GM23338 (cell line): ENCODE data around the gene DARS2. TPM values are rescaled to one million over a fixed set of nuclear protein-coding genes. Genes with fewer than 3 reads are reported as not detected.

ENCODE experiments used
- ATAC-seq: fragments of 200-7000 bp; cut with Tn5 transposase; 3 replicates; pipeline ENCODE4 v1.9.1; 2020
- DNase-seq: peaks from one replicate; pipeline ENCODE4 v3.0.0-alpha.2; 2015; ENCODE audit warnings: low spot score
- H2AFZ ChIP-seq: fragments of 200-600 bp; sonication (generic); 2 replicates; pipeline ENCODE4 v1.8.0; 2016; ENCODE audit warnings: antibody characterized with exemption, mild to moderate bottlenecking, moderate library complexity
- H3F3A ChIP-seq: fragments of 200-600 bp; sonication (generic); replicated peaks from 2 replicates; pipeline ENCODE4 v1.8.0; 2017; ENCODE audit warnings: antibody characterized with exemption, mixed run types, low read depth
- H3K27ac ChIP-seq: fragments of 200-600 bp; sonication (generic); 2 replicates; pipeline ENCODE4 v1.6.1; 2016; ENCODE audit warnings: low read depth
- H3K27me3 ChIP-seq: fragments of 200-600 bp; sonication (generic); 2 replicates; pipeline ENCODE4 v1.8.0; 2016; ENCODE audit warnings: mild to moderate bottlenecking, mixed run types, moderate library complexity; ENCODE audit not compliant: insufficient read depth
- H3K36me3 ChIP-seq: fragments of 200-600 bp; sonication (generic); 2 replicates; pipeline ENCODE4 v1.8.0; 2016; ENCODE audit warnings: mild to moderate bottlenecking; ENCODE audit not compliant: insufficient read depth
- H3K4me1 ChIP-seq: fragments of 200-600 bp; sonication (generic); 2 replicates; pipeline ENCODE4 v1.8.0; 2016; ENCODE audit warnings: mild to moderate bottlenecking, moderate library complexity; ENCODE audit not compliant: insufficient read depth
- H3K4me2 ChIP-seq: fragments of 200-600 bp; sonication (generic); 2 replicates; pipeline ENCODE4 v1.7.1; 2017; ENCODE audit warnings: mixed run types
- H3K4me3 ChIP-seq: fragments of 200-600 bp; sonication (generic); 2 replicates; pipeline ENCODE4 v1.6.1; 2016; ENCODE audit warnings: mixed run types
- H3K79me2 ChIP-seq: fragments of 200-600 bp; sonication (generic); replicated peaks from 2 replicates; pipeline ENCODE4 v1.8.0; 2017; ENCODE audit warnings: mild to moderate bottlenecking; ENCODE audit not compliant: insufficient read depth
- H3K9me2 ChIP-seq: fragments of 200-600 bp; sonication (generic); 2 replicates; pipeline ENCODE4 v1.8.0; 2017; ENCODE audit not compliant: insufficient read depth
- H4K20me1 ChIP-seq: fragments of 200-600 bp; sonication (generic); replicated peaks from 2 replicates; pipeline ENCODE4 v1.8.0; 2017; ENCODE audit warnings: mild to moderate bottlenecking; ENCODE audit not compliant: insufficient read depth
- H3K27ac Mint-ChIP-seq: 2 replicates; pipeline ENCODE4 v1.8.0; 2020; ENCODE audit warnings: inconsistent platforms, mild to moderate bottlenecking, moderate library complexity, mixed read lengths
- H3K27me3 Mint-ChIP-seq: 3 replicates; pipeline ENCODE4 v1.8.0; 2022; ENCODE audit warnings: low read depth, mild to moderate bottlenecking, moderate library complexity, mixed read lengths, inconsistent platforms; ENCODE audit not compliant: insufficient read depth, poor library complexity
- H3K36me3 Mint-ChIP-seq: 3 replicates; pipeline ENCODE4 v1.8.0; 2021; ENCODE audit warnings: low read depth, mild to moderate bottlenecking, inconsistent platforms, moderate library complexity, mixed read lengths
- H3K4me1 Mint-ChIP-seq: 3 replicates; pipeline ENCODE4 v1.8.0; 2020; ENCODE audit warnings: mild to moderate bottlenecking, inconsistent platforms, mixed read lengths
- H3K4me3 Mint-ChIP-seq: 3 replicates; pipeline ENCODE4 v1.8.0; 2021; ENCODE audit warnings: moderate library complexity, mild to moderate bottlenecking, inconsistent platforms, mixed read lengths
- H3K9me3 Mint-ChIP-seq: 3 replicates; pipeline ENCODE4 v1.8.0; 2020; ENCODE audit warnings: moderate library complexity, mild to moderate bottlenecking, inconsistent platforms, mixed read lengths
- CREB1 ChIP-seq: fragments of 250-450 bp; sonication (Bioruptor Pico); IDR thresholded peaks from 2 replicates; pipeline ENCODE4 v1.5.0; 2020; ENCODE audit warnings: low read depth, mild to moderate bottlenecking, moderate library complexity
- EZH2 ChIP-seq: fragments of 200-600 bp; sonication (generic); IDR thresholded peaks from one replicate; pipeline ENCODE4 v1.8.0; 2017; ENCODE audit warnings: antibody characterized with exemption, mild to moderate bottlenecking, low read depth; ENCODE audit not compliant: unreplicated experiment
- EZH2phosphoT487 ChIP-seq: fragments of 200-600 bp; sonication (generic); IDR thresholded peaks from one replicate; pipeline ENCODE4 v1.8.1; 2018; ENCODE audit warnings: antibody characterized with exemption; ENCODE audit not compliant: unreplicated experiment
- JUNB ChIP-seq: IDR thresholded peaks from one replicate; pipeline ENCODE4 v1.6.1; 2016; ENCODE audit warnings: antibody characterized with exemption; ENCODE audit not compliant: unreplicated experiment
- NANOG ChIP-seq: IDR thresholded peaks from 2 replicates; pipeline ENCODE4 v1.6.1; 2016; ENCODE audit warnings: antibody characterized with exemption, borderline replicate concordance
- STAT1 ChIP-seq: IDR thresholded peaks from one replicate; pipeline ENCODE4 v1.6.1; 2016; ENCODE audit warnings: antibody characterized with exemption; ENCODE audit not compliant: unreplicated experiment
- ZNF114 ChIP-seq: fragments of 250-450 bp; sonication (Bioruptor Pico); IDR thresholded peaks from 2 replicates; pipeline ENCODE4 v1.5.0; 2020; ENCODE audit warnings: mild to moderate bottlenecking, moderate library complexity
- ZNF331 ChIP-seq: fragments of 250-450 bp; sonication (Bioruptor Pico); IDR thresholded peaks from 2 replicates; pipeline ENCODE4 v1.5.0; 2020; ENCODE audit warnings: low read depth, mild to moderate bottlenecking, moderate library complexity
- polyA plus RNA-seq: library from polyadenylated mRNA; unstranded; fragments of >200 nt; fragmentation: Nextera tagmentation; extraction: Ambion mirVana; gene quantifications from 2 replicates; pipeline ENCODE4 v1.2.1, GENCODE V29; 2016
- total RNA-seq: library from RNA; depleted of rRNA; stranded (reverse); fragments of >200 nt; shearing (Covaris generic); gene quantifications from 2 replicates; pipeline ENCODE4 v1.2.3, GENCODE V29; 2014
- TF ChIP-seq, protein P1 (sequence below): IDR thresholded peaks from 2 replicates; pipeline ENCODE4 v1.6.1; 2016; ENCODE audit warnings: antibody characterized with exemption
- TF ChIP-seq, protein P2 (sequence below), 2 experiments: fragments of 200-600 bp in 1 of 2; sonication (generic) in 1 of 2; conservative IDR thresholded peaks; 2 replicates each; pipeline versions ENCODE4 v1.5.1 to v1.6.1; 2016 to 2017; ENCODE audit warnings: antibody characterized with exemption in 2 of 2, low read depth in 2 of 2, mild to moderate bottlenecking in 2 of 2, moderate library complexity in 1 of 2
- TF ChIP-seq, protein P3 (sequence below): fragments of 250-450 bp; sonication (Bioruptor Pico); IDR thresholded peaks from 2 replicates; pipeline ENCODE4 v1.5.0; 2020; ENCODE audit warnings: mild to moderate bottlenecking, moderate library complexity

Gene DARS2
- total and polyA plus RNA-seq, 2 experiments from 2014 or later, result 18.1 to 41.1 TPM

GRCh38 chr1:173868266-173869020 is 44.0 kb downstream of the DARS2 start, which contains the start of gene ZBTB37:
Gene ZBTB37, plus strand, starts transcription at chr1:173868380. Its CDS starts 1,846 bp downstream, at chr1:173870226.
- peaks cover 36% of the 10 kb centered on the region for H3K27me3 Mint-ChIP-seq
- Histone ChIP-seq H3K4me2 (peak within 1 kb of the TSS; percentile 97), H3K79me2 (peaks cover 73% of the 10 kb centered on the region), H3K4me1 (peaks cover 32% of the 10 kb centered on the region), H3K27me3 (no peaks in the 10 kb centered on the region), H3K36me3 (peaks cover 40% of the 10 kb centered on the region), H3K9me2 (no peaks in the 10 kb centered on the region), H3K27ac (peak within 1 kb of the TSS; percentile 98), H4K20me1 (peaks cover 16% of the 10 kb centered on the region), H2AFZ (peak within 1 kb of the TSS; percentile 92), H3K4me3 (peak within 1 kb of the TSS; percentile 90), H3F3A (peaks cover 49% of the 10 kb centered on the region)
- peak within 1 kb of the TSS; percentile 100 for H3K4me3 Mint-ChIP-seq
- H3K9me3 Mint-ChIP-seq, result peaks cover 13% of the 10 kb centered on the region; the same call in 2 of the 3 replicates
- DNase-seq (peak; percentile 99), ATAC-seq (peak; percentile 76)
- peaks cover 42% of the 10 kb centered on the region for H3K4me1 Mint-ChIP-seq
- H3K27ac Mint-ChIP-seq, result peak within 1 kb of the TSS; percentile 100
- TF ChIP-seq EZH2, result no peak
- no peak for TF ChIP-seq ZNF114 (CRISPR knock-in tag)
- no peak for TF ChIP-seq ZNF331 (CRISPR knock-in tag)
- TF ChIP-seq, protein P1, sequence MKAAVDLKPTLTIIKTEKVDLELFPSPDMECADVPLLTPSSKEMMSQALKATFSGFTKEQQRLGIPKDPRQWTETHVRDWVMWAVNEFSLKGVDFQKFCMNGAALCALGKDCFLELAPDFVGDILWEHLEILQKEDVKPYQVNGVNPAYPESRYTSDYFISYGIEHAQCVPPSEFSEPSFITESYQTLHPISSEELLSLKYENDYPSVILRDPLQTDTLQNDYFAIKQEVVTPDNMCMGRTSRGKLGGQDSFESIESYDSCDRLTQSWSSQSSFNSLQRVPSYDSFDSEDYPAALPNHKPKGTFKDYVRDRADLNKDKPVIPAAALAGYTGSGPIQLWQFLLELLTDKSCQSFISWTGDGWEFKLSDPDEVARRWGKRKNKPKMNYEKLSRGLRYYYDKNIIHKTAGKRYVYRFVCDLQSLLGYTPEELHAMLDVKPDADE, result peak; percentile 33; the same call in 1 of the 2 replicates
- TF ChIP-seq CREB1 (CRISPR knock-in tag), result no peak
- TF ChIP-seq, protein P2, sequence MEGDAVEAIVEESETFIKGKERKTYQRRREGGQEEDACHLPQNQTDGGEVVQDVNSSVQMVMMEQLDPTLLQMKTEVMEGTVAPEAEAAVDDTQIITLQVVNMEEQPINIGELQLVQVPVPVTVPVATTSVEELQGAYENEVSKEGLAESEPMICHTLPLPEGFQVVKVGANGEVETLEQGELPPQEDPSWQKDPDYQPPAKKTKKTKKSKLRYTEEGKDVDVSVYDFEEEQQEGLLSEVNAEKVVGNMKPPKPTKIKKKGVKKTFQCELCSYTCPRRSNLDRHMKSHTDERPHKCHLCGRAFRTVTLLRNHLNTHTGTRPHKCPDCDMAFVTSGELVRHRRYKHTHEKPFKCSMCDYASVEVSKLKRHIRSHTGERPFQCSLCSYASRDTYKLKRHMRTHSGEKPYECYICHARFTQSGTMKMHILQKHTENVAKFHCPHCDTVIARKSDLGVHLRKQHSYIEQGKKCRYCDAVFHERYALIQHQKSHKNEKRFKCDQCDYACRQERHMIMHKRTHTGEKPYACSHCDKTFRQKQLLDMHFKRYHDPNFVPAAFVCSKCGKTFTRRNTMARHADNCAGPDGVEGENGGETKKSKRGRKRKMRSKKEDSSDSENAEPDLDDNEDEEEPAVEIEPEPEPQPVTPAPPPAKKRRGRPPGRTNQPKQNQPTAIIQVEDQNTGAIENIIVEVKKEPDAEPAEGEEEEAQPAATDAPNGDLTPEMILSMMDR (conservative IDR thresholded peaks at IDR 0.05; ENCODE audit: low read depth in 2 of 2), result peak in 1 of 2 experiments; percentile 32; a peak in 2 of 4 replicates
- no peak for TF ChIP-seq STAT1
- peaks cover 65% of the 10 kb centered on the region for H3K36me3 Mint-ChIP-seq

GRCh38 chr1:173869021-173869359 is 44.5 kb downstream of the DARS2 start:
- Histone ChIP-seq H3K27ac (peak overlapping the region; percentile 98), H3F3A (peaks cover 44% of the 10 kb centered on the region), H3K9me2 (no peaks in the 10 kb centered on the region), H3K4me1 (peaks cover 26% of the 10 kb centered on the region), H4K20me1 (peaks cover 16% of the 10 kb centered on the region), H3K36me3 (peaks cover 35% of the 10 kb centered on the region), H3K79me2 (peaks cover 77% of the 10 kb centered on the region), H3K4me2 (peak overlapping the region; percentile 97), H3K4me3 (peak overlapping the region; percentile 90), H3K27me3 (no peaks in the 10 kb centered on the region), H2AFZ (peak overlapping the region; percentile 92)
- Mint-ChIP-seq H3K9me3 (peaks cover 13% of the 10 kb centered on the region; the same call in 2 of the 3 replicates), H3K27ac (peak overlapping the region; percentile 94), H3K4me3 (peak overlapping the region; percentile 100), H3K4me1 (peaks cover 37% of the 10 kb centered on the region), H3K27me3 (peaks cover 34% of the 10 kb centered on the region), H3K36me3 (peaks cover 61% of the 10 kb centered on the region)
- DNase-seq (no peak), ATAC-seq (no peak)
- no peak for TF ChIP-seq NANOG
- no peak for TF ChIP-seq EZH2phosphoT487
- TF ChIP-seq, protein P3, sequence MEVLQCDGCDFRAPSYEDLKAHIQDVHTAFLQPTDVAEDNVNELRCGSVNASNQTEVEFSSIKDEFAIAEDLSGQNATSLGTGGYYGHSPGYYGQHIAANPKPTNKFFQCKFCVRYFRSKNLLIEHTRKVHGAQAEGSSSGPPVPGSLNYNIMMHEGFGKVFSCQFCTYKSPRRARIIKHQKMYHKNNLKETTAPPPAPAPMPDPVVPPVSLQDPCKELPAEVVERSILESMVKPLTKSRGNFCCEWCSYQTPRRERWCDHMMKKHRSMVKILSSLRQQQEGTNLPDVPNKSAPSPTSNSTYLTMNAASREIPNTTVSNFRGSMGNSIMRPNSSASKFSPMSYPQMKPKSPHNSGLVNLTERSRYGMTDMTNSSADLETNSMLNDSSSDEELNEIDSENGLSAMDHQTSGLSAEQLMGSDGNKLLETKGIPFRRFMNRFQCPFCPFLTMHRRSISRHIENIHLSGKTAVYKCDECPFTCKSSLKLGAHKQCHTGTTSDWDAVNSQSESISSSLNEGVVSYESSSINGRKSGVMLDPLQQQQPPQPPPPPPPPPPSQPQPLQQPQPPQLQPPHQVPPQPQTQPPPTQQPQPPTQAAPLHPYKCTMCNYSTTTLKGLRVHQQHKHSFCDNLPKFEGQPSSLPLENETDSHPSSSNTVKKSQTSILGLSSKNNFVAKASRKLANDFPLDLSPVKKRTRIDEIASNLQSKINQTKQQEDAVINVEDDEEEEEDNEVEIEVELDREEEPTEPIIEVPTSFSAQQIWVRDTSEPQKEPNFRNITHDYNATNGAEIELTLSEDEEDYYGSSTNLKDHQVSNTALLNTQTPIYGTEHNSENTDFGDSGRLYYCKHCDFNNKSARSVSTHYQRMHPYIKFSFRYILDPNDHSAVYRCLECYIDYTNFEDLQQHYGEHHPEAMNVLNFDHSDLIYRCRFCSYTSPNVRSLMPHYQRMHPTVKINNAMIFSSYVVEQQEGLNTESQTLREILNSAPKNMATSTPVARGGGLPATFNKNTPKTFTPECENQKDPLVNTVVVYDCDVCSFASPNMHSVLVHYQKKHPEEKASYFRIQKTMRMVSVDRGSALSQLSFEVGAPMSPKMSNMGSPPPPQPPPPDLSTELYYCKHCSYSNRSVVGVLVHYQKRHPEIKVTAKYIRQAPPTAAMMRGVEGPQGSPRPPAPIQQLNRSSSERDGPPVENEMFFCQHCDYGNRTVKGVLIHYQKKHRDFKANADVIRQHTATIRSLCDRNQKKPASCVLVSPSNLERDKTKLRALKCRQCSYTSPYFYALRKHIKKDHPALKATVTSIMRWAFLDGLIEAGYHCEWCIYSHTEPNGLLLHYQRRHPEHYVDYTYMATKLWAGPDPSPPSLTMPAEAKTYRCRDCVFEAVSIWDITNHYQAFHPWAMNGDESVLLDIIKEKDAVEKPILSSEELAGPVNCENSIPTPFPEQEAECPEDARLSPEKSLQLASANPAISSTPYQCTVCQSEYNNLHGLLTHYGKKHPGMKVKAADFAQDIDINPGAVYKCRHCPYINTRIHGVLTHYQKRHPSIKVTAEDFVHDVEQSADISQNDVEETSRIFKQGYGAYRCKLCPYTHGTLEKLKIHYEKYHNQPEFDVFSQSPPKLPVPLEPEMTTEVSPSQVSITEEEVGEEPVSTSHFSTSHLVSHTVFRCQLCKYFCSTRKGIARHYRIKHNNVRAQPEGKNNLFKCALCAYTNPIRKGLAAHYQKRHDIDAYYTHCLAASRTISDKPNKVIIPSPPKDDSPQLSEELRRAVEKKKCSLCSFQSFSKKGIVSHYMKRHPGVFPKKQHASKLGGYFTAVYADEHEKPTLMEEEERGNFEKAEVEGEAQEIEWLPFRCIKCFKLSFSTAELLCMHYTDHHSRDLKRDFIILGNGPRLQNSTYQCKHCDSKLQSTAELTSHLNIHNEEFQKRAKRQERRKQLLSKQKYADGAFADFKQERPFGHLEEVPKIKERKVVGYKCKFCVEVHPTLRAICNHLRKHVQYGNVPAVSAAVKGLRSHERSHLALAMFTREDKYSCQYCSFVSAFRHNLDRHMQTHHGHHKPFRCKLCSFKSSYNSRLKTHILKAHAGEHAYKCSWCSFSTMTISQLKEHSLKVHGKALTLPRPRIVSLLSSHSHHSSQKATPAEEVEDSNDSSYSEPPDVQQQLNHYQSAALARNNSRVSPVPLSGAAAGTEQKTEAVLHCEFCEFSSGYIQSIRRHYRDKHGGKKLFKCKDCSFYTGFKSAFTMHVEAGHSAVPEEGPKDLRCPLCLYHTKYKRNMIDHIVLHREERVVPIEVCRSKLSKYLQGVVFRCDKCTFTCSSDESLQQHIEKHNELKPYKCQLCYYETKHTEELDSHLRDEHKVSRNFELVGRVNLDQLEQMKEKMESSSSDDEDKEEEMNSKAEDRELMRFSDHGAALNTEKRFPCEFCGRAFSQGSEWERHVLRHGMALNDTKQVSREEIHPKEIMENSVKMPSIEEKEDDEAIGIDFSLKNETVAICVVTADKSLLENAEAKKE (CRISPR knock-in tag), result no peak
- TF ChIP-seq EZH2, result no peak
- no peak for TF ChIP-seq JUNB
